ENCODE data around the gene PIK3R6. TPM values are rescaled to one million over a fixed set of nuclear protein-coding genes. Genes with fewer than 3 reads are reported as not detected.

The PIK3R6 gene
- total and polyA plus RNA-seq, 10 of the 15 experiments (the other 5 are each of a cell fraction or from before 2014, with no cell fraction given): 6.7 to 146 (median 68.2) TPM

GRCh38 chr17:8887834-8888703 is 20.6 kb upstream of the PIK3R6 start:
- CTCF ChIA-PET: interaction anchor here (0.8 to 8.3 kb wide), 3 partner anchors 21 to 110 kb away, joined by 3 to 100 read pairs (median 7); partner anchors contain the start of gene PIK3R6
- Histone ChIP-seq H3K27me3 (replicated peaks in 1 of 2; ENCODE audit: control insufficient read depth in 2 of 2, insufficient read depth in 2 of 2, low read length in 1 of 2) (no peaks in the 10 kb centered on the region), H3K79me2 (ENCODE audit: control insufficient read depth, insufficient read depth, low read length) (peaks cover 6% of the 10 kb centered on the region; the same call in 1 of the 2 replicates), H3K9ac (ENCODE audit: control insufficient read depth, insufficient read depth, low read length) (no peak overlapping the region), H2AFZ (ENCODE audit: control insufficient read depth, low read depth, low read length) (no peak overlapping the region), H3K36me3 (ENCODE audit: control insufficient read depth in 2 of 2, insufficient read depth in 2 of 2, low read length in 1 of 2) (peaks cover 30 to 55% of the 10 kb centered on the region in 2 experiments; a peak in 3 of 4 replicates), H3K4me3 (no peak overlapping the region), H3K9me3 (replicated peaks; ENCODE audit: control insufficient read depth, insufficient read depth, low read length) (no peaks in the 10 kb centered on the region; the same call in 2 of the 3 replicates), H3K4me1 (ENCODE audit: control insufficient read depth, insufficient read depth, low read length) (peaks cover 14% of the 10 kb centered on the region), H3K4me2 (ENCODE audit: control insufficient read depth, insufficient read depth) (no peak overlapping the region), H3K27ac (ENCODE audit: control insufficient read depth, insufficient read depth) (no peak overlapping the region), H4K20me1 (ENCODE audit: control insufficient read depth, insufficient read depth) (no peaks in the 10 kb centered on the region)
- intact Hi-C loops (cut with micrococcal nuclease; ENCODE audit: unreplicated experiment) (no loop called here), in situ Hi-C loops (cut with MboI) (no loop called here)
- SMC1A ChIA-PET (ENCODE audit: uncharacterized antibody, unreplicated experiment): interaction anchor here (1.1 to 8.0 kb wide), 5 partner anchors 10 to 81 kb away, joined by 3 to 132 read pairs (median 3); partner anchors contain the start of gene PIK3R6
- POLR2A ChIA-PET: interaction anchor here (0.7 to 8.2 kb wide), 4 partner anchors 19 to 56 kb away, joined by 3 to 74 read pairs (median 5); no protein-coding TSS in a partner anchor
- ATAC-seq (no peak), DNase-seq (ENCODE audit: low read depth, low spot score) (no peak), FAIRE-seq (no peak)
- 93% methylated on average over 32 of the region's 39 CpGs for WGBS (ENCODE audit: insufficient coverage, insufficient replicate concordance, low lambda C conversion rate, missing lambda C conversion rate)
- TF ChIP-seq BMI1 (IDR thresholded peaks at IDR 0.05; ENCODE audit: borderline replicate concordance): no peak
- RAD21 ChIA-PET (ENCODE audit: unreplicated experiment): no interaction called here
- BruUV-seq (replicated peaks): TSS peak; percentile 33

- H4K20me1 ChIP-seq (ENCODE audit: control insufficient read depth, insufficient read depth): no peaks in the 10 kb centered on the region
- H3K27me3 ChIP-seq (replicated peaks in 1 of 2; ENCODE audit: control insufficient read depth in 2 of 2, insufficient read depth in 2 of 2, low read length in 1 of 2): no peaks in the 10 kb centered on the region
- H3K4me3 ChIP-seq: no peak overlapping the region
- BruUV-seq (replicated peaks): no TSS peak
- RAD21 ChIA-PET (ENCODE audit: unreplicated experiment): interaction anchor here (1.3 to 1.4 kb wide), 2 partner anchors 8 to 141 kb away, joined by 3 read pairs; no protein-coding TSS in a partner anchor
- ATAC-seq (no peak), FAIRE-seq (no peak), DNase-seq (ENCODE audit: low read depth, low spot score) (no peak)
- H3K9ac ChIP-seq (ENCODE audit: control insufficient read depth, insufficient read depth, low read length): no peak overlapping the region
- no peak overlapping the region for H3K4me2 ChIP-seq (ENCODE audit: control insufficient read depth, insufficient read depth)
- H3K4me1 ChIP-seq (ENCODE audit: control insufficient read depth, insufficient read depth, low read length): peaks cover 7% of the 10 kb centered on the region
- POLR2A ChIA-PET: no interaction called here
- no peak overlapping the region for H3K27ac ChIP-seq (ENCODE audit: control insufficient read depth, insufficient read depth)
- H3K79me2 ChIP-seq (ENCODE audit: control insufficient read depth, insufficient read depth, low read length): peaks cover 4% of the 10 kb centered on the region; the same call in 1 of the 2 replicates
- peaks cover 33 to 57% of the 10 kb centered on the region in 2 experiments; a peak in 3 of 4 replicates for H3K36me3 ChIP-seq (ENCODE audit: control insufficient read depth in 2 of 2, insufficient read depth in 2 of 2, low read length in 1 of 2)
- CTCF ChIA-PET: interaction anchor here (0.7 kb wide), 1 partner anchor 21 kb away, joined by 4 read pairs; no protein-coding TSS in a partner anchor
- intact Hi-C loops (cut with micrococcal nuclease; ENCODE audit: unreplicated experiment) (no loop called here), in situ Hi-C loops (cut with MboI) (no loop called here)
- 97% methylated on average over 11 of the region's 11 CpGs for WGBS (ENCODE audit: insufficient coverage, insufficient replicate concordance, low lambda C conversion rate, missing lambda C conversion rate)
- H2AFZ ChIP-seq (ENCODE audit: control insufficient read depth, low read depth, low read length): no peak overlapping the region
- H3K9me3 ChIP-seq (replicated peaks; ENCODE audit: control insufficient read depth, insufficient read depth, low read length): no peaks in the 10 kb centered on the region; the same call in 2 of the 3 replicates
- SMC1A ChIA-PET (ENCODE audit: uncharacterized antibody, unreplicated experiment): interaction anchor here (0.8 to 1.8 kb wide), 3 partner anchors 9 to 28 kb away, joined by 3 to 5 read pairs (median 3); no protein-coding TSS in a partner anchor
- TF ChIP-seq CREM (IDR thresholded peaks at IDR 0.05; ENCODE audit: low read depth) (no peak), RB1 (IDR thresholded peaks at IDR 0.05; ENCODE audit: borderline replicate concordance) (no peak)
Measured at GRCh38 chr17:8887301-8887700, 19.8 kb upstream of the PIK3R6 start.

All from GM12878 (cell line).